ENCODE measurements around the gene RWDD4.

Gene RWDD4
- total RNA-seq: 14.4 to 23.5 (median 16.1) reads per million in 4 experiments

DNA sequence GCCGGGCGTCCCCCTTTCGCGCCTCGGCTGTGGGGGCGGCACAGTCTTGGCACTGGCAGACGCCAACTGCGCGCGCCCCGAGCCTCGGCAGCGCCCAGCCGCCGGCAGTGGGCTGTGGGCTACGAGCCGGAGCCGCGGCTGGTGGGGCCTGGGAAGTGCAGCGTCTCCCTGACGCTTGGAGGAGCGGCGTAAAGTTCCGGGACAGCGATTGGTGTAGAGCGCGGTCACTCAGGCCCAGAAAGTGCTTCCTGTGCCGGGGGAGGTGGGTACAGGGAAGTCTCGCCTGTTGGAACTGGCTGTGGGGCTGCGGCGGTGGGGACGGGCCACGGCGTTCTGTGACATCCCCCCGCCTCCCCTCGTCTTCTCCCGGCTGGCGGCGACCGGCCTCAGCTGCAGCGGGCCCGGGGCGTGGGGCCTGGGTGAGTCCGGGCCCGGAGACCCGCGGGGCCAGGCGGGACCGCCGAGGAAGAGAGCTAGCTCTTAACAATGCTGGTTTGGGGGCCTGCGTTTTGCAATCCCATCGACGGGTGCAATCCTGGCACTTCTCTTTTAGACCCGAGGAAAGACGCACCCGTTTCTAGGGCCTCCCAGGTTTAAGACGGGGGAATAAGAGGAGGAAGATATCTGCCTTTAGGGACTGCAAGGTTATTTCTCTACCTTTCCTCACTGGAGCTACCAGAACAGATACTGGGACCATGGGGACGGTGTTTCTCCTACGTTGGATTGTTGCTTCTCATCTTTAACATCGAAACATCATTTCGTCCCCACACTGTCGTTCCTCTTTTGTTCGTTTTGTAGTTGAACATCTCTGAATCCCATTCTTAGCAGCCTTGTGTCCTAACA lies at the start of gene RWDD4, which contains the start of gene TRAPPC11:
Gene RWDD4 (minus strand): TSS at position 157 of the 843 bp plus-strand sequence. CDS start 233 bp downstream, outside the sequence.
Gene TRAPPC11 (plus strand): TSS at position 265 of the 843 bp plus-strand sequence. CDS start 4,575 bp downstream, outside the sequence.
- peak; percentile 91 for DNase-seq

DNA sequence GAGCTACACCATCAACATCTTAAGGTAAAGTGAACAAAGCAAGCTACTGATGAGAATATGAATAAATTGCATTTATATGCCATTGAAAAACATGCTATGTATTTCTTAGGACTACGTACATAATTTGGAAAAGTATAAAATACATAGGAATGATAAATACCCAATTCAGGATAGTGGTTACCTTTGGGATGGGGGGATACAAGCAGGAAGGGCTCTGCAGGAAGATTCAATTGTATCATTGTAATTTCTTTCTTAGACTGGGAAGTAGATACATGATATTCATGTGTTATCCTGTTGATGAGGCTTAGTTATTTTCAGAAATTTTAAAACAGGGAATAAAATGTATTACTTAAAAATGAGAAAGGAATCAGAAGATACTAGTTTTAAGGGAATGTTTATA lies 43.5 kb upstream of the RWDD4 start:
- no peak for DNase-seq

DNA sequence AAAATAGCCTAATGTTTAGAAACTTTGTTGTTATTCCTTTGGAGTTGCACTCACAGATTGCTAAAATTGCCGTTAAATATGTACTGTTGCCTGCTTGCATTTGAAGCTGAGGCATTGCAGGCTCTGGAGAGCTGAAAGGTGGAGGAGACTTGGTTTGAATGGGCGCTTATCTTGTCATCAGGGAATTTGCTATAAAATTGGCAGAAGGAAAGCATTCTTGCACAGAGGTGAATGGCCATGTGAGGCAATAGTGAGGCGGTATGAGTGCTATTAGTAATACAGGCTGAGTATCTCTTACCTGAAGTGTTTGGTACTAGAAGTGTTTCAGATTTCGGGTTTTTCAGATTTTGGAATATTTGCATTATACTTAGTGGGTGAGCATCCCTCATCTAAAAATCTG lies 41.4 kb upstream of the RWDD4 start:
- no peak for DNase-seq

DNA sequence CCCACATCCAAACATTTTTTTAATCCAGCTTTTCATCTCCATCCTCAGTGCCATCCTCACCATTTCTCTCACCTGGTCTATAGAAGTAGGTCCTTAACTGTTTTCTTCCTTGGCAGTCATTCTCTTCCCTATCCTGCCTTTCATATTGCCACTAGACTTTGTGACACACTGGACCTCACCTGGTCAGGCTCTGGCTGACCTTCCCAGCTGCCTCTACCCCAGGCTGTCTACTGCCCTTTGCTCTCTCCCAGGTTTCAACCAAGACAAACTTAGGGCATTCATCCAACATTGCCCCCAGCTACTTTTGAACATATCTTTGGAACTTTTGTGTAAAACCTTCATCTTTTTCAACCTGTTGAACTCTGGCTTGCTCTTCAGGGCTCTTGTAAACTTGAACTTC lies 39.9 kb upstream of the RWDD4 start:
- DNase-seq: no peak

DNA sequence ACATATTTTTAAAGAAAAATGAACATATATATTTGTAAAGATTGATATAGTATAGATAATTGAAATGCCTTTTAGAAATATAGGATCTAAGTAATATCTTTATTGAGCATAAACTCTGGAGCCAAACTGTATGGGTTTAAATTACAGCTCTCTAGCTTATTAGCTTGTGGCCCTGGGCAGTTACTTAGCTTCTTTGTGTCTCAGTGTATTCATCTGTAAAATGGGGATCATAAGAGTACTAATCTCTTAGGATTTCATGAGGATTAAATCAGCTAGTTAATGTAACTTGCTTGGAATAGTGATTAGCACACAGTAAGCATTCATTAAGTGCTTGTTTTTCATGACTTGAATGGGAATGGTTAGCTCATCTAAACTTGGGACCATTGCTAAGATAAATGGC lies 32.9 kb upstream of the RWDD4 start:
- no peak for DNase-seq

DNA sequence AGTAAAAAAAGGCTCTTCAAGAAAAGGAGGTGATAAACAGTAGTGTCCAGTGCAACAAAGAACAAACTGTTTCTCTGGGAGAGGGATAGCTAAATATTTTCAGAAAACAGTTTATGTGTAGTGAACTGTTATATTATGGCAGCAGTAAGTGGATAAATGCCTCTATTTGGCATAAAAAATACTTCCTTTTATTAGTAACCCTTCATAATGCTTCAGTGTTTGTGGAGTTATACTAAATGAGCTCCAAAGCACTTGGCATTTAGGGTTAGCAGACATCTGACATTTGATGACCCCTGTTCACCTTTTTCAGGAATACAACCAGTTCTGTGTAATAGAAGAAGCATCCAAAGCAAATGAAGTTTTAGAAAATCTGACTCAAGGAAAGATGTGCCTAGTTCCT lies 32.0 kb upstream of the RWDD4 start:
- no peak for DNase-seq

DNA sequence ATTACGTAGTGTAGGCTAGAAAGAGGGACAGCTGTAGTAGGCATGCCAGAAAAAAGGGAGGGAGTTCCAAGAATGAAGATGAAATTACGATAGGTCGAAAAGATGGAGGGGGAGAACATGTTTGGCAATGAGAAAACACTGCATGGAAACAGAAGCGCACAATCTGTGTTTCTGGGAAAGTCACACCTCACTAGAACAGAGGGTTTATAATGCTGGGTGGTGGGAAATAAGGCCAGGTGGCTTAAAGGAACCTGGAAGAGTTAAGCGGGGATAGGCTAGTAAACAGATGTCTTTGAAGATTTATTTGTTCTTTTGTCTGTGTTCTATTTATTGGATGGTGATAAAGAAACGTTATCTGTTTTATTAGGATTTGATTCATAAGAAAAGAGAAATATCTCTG lies 29.2 kb upstream of the RWDD4 start:
- no peak for DNase-seq

DNA sequence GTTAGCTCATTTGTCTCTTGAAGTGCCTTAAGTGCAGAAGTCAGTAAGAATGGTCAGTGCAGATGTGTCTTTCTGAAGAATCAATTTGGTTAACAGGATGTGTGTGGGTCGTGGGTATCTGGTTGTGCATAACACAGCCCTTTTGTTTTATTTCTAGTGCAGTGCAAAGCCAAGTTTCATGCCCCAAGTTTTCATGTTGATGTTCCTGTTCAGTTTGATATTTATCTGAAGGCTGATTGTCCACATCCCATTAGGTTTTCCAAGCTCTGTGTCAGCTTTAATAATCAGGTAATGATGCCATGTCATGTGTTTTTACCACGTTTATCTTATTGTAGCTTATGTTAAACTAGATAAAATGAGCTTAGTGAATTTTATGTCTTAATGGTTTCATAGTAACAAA lies 27.5 kb upstream of the RWDD4 start:
- no peak for DNase-seq

DNA sequence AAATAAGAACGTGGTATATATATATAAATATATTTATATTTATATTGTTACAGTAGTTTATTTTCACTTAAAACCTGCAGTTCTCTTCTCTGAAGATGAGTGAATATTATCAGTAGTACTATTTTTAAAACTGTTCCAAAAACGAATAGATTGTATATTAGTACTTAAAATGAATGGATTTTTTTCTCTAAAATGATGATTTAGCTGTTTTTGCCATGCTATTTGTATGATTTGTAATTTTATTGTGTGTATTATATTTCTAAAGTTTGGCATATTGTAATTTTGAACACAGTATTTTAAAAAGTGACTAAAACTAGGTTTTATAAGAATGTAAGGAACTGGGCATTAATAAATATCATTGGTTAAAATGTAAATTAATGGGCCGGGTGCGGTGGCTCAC lies 22.1 kb upstream of the RWDD4 start:
- DNase-seq: no peak

DNA sequence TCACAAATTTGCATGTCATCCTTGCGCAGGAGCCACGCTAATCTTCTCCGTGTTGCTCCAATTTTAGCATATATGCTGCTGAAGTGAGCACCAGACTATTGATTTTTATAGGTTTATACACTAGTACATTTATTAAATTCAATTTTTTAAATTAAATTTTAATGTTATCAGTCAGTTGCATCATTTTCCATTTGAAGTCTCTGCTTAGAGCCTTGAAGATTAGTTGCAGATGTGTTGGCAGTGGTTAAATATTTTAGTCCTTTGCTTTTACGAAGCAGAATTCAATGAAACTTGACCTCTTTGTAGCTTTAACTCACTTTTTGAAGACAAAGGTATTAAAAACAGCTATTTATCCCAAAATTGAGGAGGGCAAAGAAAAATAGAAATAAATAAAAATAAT lies 16.6 kb upstream of the RWDD4 start:
- no peak for DNase-seq

DNA sequence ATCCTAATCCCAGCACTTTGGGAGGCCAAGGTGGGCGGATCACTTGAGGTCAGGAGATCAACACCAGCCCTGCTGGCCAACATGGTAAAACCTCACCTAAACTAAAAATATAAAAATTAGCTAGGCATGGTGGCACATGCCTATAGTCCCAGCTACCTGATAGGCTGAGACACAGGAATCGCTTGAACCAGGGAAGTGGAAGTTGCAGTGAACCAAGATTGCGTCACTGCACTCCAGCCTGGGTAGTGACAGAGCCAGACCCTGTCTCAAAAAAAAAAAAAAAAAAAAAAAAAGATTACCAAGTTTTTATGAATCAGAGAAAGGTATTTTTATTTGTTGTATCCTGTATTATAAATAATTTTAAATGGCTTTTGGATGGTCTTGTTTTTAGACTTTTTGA lies 15.2 kb upstream of the RWDD4 start:
- no peak for DNase-seq

DNA sequence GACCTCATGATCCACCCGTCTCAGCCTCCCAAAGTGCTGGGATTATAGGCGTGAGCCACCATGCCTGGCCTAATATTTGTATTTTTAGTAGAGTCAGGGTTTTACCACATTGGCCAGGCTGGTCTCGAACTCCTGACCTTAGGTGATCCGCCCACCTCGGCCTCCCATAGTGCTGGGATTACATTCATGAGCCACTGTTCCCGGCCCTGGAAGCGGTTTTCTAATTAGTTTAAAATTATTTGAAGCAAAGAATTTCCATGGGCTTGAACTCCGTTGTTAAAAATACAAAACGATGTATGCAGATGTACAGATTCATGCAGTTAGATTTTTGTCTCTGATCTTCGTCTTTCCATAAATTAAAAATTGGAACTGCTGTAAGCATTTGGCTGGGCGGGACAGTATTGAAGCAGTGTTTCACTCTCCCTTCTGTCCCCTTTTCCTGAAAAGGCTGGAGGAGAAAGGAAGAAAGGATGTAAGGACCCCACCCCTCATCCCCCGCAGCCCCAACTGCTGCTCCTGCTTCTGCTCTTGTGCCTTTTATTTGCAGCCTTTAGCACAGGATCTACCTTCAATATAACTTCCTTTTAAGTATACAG lies 12.1 kb upstream of the RWDD4 start:
- no peak for DNase-seq

DNA sequence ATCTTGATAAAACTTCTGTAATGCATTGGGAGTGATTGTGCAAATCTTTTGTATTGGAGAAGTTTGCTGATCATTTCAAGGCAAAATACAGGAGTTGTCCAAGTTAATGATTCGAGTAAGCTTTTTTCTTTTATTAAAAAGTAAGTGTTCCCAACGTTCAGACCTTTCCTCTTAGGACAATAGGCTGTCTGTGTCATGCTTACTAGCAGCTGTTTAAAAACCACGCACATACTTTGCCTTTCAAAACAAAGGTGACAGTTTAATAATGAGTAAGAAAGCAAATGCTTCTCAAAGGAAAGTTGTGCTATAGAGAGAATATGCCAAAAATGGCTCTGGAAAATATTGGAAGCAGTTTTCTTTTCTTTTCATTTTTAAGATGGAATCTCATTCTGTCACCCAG lies 11.3 kb upstream of the RWDD4 start:
- DNase-seq: no peak

DNA sequence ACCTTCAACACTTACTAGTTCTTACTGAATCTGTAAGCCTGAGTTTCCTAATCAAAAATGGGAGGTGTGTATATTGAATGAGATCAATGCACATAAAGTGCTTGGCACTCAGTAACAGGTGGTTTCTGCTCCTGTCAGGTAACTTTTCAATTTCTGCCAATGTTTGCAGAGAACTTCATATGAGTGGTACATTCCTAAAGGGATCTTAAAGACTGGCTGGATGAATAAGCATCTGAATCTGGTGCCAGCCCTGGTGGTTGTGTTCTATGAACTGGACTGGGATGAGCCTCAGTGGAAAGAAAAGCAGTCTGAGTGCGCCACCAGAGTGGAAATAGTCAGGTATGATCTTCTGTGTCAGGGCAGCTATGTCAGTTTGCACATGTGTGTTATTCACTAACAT lies 7.1 kb upstream of the RWDD4 start:
- DNase-seq: no peak

DNA sequence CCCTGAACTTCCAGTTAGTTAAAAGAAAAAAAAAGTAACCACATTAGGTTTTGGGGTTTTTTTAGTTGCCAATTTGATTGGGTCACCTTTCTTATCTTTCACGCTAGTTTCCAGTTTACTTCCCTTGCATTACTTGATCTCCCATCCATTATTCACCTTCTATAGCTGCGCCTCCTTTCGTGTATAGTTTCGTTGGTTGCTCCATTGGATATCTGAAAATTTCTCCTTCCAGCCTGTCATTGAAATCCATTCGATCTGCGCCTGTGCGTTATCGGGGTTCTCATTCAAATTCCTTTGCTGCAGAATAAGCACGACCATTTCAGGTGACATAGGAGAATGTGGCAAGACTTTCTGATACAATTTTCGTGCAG lies 872 bp upstream of the RWDD4 start:
- no peak for DNase-seq

DNA sequence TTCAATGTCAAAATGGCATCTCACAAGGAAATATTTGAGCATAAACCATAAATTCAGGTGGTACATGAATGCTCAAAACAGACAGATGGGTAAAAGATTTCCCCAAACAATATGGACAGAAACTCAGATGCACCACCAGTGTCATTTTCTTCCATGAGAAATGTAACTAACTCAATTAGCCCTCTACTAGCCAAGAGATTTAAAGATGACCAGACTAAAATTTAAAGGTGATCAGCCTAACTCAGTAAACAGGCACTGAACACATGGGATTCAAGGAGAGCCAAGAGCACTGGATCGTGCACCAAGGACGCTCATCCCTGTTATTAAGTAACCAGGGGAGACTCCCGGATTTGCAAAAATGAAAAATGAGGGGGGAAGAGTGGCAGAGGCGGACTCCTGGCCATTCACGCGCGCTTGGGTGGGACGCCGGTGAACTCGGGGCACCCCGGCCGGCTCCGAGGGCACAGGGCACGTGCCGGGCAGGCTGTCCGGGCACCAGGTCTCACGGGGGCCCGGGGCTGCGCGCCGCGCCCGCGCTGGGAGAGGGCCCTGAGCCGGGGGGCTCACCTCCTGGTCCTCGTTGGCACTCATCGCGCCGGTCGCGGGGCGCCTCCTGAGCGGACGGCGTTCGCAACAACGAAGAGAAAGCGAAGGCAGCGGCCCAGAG lies 490 bp downstream of the RWDD4 start:
- no peak for DNase-seq

DNA sequence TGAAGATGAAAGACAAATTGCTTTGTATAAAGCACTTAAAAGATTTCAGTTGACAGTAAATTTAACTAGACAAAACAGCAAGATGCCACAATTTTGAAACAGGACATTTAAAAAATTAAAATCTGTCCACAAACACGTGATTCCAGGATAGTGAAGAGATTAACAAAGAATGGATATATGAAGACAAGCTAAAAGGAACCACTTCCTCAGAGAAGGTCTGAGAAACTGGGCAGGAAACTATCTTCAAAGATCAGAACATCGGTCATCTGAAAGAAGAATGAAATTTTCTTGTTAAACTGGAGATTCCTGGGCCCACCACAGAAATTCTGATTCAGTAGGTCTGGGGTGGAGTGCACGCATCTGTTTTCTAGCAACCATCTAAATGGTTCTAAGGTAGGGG lies 1.4 kb downstream of the RWDD4 start:
- DNase-seq: no peak

DNA sequence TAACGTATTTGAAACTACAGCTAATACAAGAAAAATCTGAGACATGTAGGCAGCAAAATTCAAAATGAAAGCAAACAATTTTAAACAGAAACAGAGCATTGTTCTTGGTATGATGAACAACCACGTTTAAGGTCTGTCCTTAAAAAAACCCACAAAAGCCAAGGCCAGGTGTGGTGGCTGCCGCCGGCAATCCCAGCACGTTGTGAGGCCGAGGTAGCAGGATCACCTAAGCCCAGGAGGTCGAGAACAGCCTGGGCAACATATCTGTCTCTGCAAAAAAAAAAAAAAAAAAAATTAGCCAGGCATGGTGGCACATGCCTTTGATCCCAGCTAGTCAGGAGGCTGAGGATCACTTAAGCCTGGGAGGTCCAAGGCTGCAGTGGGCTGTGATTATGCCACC lies 13.7 kb downstream of the RWDD4 start:
- DNase-seq: no peak

DNA sequence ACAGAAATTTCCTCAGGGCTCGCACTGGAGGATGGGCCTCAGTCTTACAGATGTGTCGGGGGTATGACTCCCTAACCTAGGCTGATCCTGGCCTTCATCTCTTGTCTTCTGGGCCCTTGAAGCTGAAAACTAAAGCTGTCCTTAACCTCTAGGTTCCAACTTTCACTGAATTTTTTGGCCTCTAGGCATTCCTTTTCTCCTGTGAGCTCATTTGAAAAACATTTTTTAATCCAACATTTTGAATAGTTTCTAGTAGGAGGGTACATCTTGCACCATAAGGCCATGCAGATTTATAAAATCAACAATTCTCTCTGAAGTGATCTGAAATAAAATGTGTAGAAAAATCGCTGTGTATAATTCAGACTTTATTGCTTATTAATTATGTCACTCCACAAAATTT lies 19.7 kb downstream of the RWDD4 start:
- DNase-seq: no peak

DNA sequence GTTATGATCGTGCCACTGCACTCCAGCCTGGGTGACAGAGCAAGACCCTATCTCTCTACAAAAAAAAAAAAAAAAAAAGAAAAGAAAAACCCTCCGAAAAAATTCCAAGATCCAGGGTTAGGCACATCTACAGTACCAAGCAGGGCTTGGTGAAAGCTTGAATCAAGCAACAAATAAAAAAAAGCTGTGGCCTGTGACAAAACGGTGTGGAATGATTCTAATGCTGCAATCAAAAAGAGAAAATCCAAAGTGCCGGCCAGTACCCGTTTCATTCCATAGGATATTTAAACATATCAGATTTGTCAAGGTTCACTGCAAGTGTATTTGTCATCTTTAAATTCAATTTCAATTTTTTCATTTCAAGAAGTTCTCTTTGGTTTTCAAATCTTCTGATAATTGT lies 20.5 kb downstream of the RWDD4 start:
- DNase-seq: no peak

DNA sequence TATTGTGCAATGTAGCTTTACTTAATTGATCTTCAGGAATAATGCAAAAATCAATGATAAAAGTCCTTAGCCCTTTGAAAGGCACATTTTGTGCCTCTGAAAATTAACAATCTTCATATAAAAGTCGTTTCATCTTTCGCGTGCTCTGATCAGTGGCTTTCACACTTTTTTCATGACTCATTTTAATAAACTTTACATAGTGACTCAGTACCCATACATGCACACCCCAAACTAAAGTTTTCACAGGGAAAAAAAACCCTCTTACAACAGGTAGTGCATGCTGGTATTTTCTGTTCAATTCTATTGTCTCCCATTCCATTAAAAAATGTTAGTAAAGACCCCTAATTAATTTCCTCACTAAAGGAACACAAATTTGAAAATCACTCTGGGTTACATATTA lies 21.5 kb downstream of the RWDD4 start:
- no peak for DNase-seq

DNA sequence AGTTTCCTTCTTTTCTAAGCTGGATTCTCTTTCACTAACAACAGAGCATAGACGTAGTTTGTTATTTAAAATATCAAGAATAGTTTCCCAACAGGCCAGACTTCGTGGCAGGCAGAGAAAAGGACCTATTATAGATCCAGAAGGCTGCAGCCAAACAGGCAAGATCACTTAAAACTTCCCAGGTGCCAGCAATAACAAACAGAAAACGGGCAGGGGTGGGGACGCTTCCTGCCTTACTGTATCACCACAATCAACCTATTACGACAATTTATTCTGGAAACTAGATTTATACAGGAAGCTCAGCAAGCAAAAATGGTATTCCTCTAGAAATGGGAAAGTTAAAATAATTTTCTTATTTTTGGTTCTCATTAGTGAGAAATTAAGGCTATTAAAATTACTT lies 22.1 kb downstream of the RWDD4 start:
- no peak for DNase-seq

DNA sequence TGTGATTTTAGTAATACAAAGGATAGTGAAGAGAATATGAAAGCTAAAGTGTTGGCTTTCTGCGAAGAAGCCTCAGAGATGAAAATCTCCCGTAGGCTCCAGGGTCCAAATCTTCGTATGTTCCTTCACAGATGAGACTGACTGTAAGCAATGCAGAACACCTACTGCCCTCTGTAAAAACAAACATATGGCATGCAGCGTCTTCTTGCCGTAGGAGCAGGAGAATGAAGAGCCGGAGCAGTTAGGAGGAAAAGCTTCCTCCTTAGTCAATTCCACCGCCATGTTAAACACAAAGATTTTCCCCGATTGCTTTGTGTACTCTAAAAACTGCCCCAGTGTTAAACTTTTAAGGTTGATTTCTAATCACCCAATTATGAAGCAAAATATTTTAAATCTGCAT lies 22.5 kb downstream of the RWDD4 start:
- DNase-seq: no peak

DNA sequence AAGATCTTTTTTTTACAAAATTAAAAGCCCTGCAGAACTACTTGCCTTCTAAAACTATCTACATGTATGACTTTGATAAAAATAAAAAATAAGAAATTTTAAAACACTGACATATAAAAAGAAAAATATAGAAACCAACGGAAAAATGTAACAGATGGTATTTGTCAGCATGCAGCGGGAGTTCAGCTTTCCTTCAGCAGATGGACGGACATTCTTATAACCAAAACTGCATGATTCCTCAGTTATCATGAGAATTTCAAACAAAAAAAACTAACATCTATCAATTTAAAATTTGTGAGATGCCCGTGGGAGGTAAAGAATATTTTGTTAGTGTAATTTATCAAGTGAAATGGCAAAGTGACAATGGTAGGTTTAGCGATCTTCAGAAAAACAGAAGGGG lies 23.2 kb downstream of the RWDD4 start:
- no peak for DNase-seq

All from effector CD8-positive, alpha-beta T cell (primary cell).